Myocyte (in vitro differentiated cells): Measurements from ENCODE around the gene CSGALNACT2. TPM values are rescaled to one million over a fixed set of nuclear protein-coding genes. Genes with fewer than 3 reads are reported as not detected.

ENCODE experiments used
- DNase-seq: peaks from one replicate; pipeline ENCODE4 v3.0.0-alpha.2; 2012; ENCODE audit warnings: low read depth
- total RNA-seq: library from RNA; depleted of rRNA; stranded (reverse); fragments of >200 nt; gene quantifications from 2 replicates; pipeline ENCODE4 v1.2.3, GENCODE V29; 2014

Gene CSGALNACT2
- total RNA-seq, 1 donor from 2014 or later, result 21.2 TPM

DNA sequence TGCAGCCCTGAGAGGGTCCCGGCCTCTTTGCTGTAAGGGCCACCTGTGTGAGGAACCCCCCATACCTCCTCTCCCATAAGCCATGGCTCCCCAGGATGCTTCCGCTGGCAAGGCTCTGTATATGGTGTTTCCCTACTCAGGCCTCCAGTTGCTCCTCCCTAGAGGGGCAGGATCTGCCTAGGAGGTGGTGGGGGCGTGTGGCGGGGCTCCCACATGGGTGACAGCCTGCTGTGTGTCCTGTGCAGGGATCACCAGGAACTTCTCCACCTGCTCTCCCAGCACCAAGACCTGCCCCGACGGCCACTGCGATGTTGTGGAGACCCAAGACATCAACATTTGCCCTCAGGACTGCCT, 25.7 kb upstream of the CSGALNACT2 start:
- no peak for DNase-seq

DNA sequence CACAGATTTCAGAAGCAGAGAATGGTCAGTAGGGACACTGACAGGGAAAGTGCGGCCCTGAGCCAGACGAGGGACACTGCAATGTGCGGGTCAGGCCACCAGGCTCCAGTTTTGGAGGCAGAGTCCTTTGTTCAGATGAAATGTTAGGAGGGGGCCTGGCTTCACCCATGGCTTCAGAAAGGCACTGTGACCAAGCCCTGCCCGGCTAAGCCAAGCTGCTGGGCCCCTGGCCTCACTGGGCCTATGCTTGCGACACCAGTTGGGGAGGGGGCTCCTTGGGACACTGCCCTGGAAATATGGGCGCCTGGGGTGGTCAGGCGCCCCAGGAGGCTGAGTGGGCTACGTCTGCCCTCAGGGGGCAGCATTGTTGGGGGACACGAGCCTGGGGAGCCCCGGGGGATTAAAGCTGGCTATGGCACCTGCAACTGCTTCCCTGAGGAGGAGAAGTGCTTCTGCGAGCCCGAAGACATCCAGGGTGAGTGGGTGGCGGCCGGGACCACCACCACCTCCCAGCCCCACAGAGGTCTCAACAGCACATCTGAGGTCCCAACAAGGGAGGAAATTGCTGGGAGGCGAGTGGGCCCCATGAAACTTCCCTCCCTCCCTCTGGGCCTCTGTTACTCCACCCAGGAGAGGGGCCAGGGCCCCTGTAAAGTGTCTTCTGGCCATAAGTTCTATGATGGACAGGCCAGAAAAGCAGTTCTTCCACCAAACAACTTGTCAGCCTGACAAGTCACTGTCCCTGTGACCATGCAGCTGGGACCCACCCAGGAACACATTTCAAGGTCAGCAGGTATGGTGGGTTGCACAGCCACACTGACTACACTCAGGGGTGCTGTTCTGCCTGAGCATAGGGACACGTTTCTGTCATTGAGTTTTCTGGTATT, 24.8 kb upstream of the CSGALNACT2 start:
- no peak for DNase-seq

DNA sequence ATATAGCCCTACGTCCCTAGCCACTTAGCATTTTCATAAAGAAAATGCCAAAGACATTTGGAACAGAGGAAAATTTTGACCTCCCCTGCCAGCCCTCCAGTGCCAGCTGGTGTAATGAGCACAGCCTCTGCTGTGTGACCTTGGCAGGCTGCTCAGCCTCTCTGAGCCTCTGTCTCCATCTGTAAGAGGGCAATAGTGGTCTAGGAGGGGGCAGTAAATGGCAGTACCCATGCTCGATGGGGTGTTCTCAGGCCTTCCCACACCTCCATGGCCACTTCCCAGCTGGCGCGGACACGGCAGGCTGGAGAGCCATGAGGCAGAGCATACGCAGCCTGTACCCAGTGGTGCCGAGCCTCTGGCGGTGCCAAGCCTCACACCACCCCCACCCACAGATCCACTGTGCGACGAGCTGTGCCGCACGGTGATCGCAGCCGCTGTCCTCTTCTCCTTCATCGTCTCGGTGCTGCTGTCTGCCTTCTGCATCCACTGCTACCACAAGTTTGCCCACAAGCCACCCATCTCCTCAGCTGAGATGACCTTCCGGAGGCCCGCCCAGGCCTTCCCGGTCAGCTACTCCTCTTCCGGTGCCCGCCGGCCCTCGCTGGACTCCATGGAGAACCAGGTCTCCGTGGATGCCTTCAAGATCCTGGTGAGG, 24.0 kb upstream of the CSGALNACT2 start:
- no peak for DNase-seq

GRCh38 chr10:43114743-43115611, 23.3 kb upstream of the CSGALNACT2 start:
- no peak for DNase-seq

GRCh38 chr10:43115881-43116595, 22.2 kb upstream of the CSGALNACT2 start:
- no peak for DNase-seq

GRCh38 chr10:43116596-43116995, 21.6 kb upstream of the CSGALNACT2 start:
- no peak for DNase-seq

DNA sequence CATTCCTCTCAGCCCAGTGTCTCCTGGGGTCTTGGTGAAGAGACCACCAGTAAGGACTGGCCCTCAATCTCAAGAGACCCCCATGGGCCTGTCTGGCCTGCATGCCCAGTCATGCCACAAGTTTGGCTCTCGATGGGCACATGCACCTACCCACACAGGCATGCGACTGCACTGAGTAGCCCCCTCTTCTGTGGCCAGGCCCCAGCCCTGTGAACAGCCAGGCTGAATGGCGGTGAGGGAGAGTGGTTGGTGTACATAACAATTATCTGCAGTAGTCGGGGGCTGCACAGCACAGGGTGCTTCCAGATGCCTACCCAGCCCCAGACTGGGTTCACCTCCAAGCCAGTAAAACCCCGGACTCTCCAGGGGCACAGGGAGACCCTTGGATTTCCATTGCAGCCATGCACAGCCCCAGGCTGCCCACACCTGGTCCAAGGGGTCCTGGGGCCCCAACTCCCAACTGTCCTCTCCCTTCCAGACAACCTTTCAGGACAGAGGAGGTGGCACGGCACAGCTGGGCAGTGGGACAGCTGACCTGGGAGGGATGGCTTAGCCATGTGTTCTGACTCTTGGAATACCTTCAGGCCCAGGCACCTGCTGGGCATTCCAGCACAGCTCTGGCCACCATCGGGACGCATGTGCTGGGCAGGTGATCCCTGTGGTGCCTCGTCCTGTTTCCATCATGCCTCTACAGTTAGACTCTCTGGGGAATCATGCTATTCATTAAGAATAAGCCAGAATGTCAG, 21.0 kb upstream of the CSGALNACT2 start:
- no peak for DNase-seq

GRCh38 chr10:43117777-43118583, 20.3 kb upstream of the CSGALNACT2 start:
- DNase-seq, result no peak

DNA sequence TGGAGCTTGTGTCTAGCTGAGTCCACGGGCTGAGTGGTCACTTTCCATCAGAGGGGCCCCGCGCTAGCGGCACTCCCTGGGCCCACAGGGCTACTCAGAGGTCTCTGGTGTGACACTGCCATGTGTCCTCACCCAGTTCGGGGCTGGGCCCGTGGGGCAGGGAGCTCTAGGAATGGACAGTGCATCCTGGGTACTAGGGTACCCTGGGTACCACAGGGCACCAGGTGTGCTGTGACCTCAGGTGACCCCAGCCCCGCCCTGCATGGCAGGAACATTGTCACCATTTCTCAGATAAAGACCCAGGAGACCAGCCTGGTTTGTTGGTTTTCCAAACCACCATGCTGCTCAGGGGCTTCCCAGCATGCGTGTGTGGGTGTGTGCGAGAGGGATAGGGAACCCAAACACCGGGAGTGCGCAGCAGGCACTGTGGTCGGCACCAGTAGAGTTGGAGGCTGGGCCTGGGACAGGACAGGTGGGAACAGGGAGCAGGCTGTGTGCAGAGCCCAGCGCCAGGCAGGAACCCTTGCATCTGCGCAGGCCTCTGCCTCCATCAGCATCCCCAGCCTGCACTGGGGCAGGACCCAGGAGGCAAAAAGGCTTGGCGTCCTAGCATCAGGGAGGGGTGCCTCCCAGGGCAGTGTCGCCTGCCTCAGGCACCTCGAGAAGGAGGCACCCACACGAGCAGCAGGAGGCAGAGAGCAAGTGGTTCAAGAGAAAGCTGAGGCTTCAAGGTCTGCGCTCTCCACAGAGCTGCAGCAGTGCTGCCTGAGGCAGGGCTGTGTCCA, 19.4 kb upstream of the CSGALNACT2 start:
- DNase-seq, result no peak

DNA sequence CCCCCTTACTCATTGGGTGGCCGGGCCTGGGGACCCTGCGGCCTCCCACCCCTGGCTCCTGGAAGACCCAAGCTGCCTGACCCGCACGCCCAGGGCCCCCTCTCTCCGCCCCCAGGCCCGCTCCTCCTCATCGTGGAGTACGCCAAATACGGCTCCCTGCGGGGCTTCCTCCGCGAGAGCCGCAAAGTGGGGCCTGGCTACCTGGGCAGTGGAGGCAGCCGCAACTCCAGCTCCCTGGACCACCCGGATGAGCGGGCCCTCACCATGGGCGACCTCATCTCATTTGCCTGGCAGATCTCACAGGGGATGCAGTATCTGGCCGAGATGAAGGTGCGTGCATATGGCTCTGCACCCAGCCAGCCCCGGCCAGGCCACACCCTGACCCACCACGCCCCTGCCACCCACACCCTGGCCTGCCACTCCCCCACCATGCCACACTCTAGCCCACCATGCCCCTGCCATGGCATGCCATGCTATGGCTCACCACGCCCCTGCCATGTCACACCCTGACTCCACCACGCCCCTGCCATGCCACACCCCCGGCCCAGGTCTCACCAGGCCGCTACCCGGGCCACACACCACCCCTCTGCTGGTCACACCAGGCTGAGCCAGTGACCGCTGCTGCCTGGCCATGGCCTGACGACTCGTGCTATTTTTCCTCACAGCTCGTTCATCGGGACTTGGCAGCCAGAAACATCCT, 18.7 kb upstream of the CSGALNACT2 start:
- DNase-seq, result no peak

GRCh38 chr10:43120116-43120928, 17.9 kb upstream of the CSGALNACT2 start:
- DNase-seq, result no peak

DNA sequence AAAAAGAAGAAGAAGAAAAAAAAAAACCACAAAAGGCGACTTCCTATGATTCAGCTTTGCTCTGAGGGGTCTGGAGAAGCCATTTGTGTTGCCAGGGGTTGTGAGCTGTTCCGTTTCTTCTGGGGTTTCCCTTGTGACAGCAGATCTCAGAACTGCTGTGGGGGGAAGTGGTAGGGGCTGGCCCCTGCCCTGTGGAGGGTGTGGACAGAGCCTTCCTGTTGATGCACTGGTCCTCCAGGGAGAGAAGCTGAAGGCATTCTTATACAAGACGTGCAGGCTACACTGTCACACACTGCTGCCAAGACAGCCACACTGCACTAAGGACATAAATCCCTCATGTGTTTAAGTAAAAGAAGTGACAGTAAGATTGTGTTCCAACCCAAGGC, 17.3 kb upstream of the CSGALNACT2 start:
- no peak for DNase-seq

DNA sequence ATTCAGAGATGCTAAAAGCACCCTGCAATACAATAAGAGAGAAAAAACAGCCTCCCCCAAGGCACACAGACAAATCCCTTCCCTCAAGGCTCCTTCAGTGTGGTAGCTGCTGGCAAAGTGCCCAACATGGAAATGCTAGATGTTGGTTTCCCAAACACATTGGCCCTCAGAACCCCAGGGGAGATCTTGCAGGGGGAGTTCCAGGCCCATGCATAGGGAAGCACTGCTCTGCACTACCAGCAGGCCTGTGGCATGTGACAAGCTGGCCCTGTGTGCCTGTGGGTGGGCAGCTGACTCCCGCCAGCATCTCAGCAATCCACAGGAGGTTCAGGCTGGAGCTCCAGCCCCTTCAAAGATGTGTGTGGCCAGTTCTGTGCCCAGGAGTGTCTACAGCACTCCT, 16.8 kb upstream of the CSGALNACT2 start:
- DNase-seq, result peak; percentile 65

DNA sequence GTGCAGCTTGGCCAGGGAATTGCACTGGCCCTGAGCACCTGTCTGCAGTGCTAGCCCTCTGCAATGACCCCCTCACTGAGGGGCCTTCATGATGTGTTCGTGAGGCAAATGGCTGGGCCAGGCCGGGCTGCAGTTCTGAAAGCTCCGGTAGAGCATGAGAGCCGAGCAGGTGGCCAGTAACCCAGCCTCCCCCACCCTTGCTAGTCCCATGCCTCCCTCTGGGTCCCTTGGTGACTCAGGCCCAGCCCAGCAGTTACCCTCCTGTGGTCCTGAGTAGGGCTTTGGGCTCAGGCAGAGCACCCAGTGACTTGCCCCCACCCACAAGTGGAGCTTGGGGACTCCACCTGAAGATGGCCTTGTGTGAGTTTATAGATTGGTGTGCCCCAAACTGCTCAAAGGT, 16.1 kb upstream of the CSGALNACT2 start:
- no peak for DNase-seq

DNA sequence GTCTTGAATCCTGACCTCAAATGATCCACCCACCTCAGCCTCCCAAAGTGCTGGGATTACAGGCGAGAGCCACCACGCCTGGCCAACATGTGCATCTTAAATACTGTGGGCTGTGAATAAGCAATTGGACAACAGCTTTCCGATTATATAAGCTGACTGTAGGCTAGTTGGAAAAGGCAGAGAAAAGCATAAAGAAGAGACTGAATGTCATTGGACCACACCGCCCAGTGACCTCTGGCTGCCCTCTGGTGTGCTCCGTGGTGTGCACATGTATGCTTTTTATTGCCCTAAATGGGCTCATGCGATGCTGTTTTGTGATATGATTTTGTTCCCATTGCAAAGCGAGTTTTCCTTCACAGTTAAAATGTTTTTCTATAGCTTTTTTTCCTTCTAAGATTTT, 15.4 kb upstream of the CSGALNACT2 start:
- no peak for DNase-seq

GRCh38 chr10:43123361-43124093, 14.7 kb upstream of the CSGALNACT2 start:
- no peak for DNase-seq

- no peak for DNase-seq
Observed at GRCh38 chr10:43124094-43124521, 14.1 kb upstream of the CSGALNACT2 start.
